ENCODE data around the gene PTGS1. TPM values are rescaled to one million over a fixed set of nuclear protein-coding genes. Genes with fewer than 3 reads are reported as not detected.

The PTGS1 gene
- total and polyA plus RNA-seq, 9 of the 15 experiments (the other 6 are each of a cell fraction or from before 2014, with no cell fraction given), result 3.4 to 12.9 (median 5.3) TPM

GRCh38 chr9:122377241-122378164 lies 6.7 kb downstream of the PTGS1 start (continued):
- TF ChIP-seq, protein P1, sequence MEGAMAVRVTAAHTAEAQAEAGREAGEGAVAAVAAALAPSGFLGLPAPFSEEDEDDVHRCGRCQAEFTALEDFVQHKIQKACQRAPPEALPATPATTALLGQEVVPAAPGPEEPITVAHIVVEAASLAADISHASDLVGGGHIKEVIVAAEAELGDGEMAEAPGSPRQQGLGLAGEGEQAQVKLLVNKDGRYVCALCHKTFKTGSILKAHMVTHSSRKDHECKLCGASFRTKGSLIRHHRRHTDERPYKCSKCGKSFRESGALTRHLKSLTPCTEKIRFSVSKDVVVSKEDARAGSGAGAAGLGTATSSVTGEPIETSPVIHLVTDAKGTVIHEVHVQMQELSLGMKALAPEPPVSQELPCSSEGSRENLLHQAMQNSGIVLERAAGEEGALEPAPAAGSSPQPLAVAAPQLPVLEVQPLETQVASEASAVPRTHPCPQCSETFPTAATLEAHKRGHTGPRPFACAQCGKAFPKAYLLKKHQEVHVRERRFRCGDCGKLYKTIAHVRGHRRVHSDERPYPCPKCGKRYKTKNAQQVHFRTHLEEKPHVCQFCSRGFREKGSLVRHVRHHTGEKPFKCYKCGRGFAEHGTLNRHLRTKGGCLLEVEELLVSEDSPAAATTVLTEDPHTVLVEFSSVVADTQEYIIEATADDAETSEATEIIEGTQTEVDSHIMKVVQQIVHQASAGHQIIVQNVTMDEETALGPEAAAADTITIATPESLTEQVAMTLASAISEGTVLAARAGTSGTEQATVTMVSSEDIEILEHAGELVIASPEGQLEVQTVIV (CRISPR knock-in tag; IDR thresholded peaks at IDR 0.05; ENCODE audit: borderline replicate concordance), result no peak
- TF ChIP-seq, protein P2, sequence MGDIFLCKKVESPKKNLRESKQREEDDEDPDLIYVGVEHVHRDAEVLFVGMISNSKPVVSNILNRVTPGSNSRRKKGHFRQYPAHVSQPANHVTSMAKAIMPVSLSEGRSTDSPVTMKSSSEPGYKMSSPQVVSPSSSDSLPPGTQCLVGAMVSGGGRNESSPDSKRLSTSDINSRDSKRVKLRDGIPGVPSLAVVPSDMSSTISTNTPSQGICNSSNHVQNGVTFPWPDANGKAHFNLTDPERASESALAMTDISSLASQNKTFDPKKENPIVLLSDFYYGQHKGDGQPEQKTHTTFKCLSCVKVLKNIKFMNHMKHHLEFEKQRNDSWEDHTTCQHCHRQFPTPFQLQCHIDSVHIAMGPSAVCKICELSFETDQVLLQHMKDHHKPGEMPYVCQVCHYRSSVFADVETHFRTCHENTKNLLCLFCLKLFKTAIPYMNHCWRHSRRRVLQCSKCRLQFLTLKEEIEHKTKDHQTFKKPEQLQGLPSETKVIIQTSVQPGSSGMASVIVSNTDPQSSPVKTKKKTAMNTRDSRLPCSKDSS (IDR thresholded peaks at IDR 0.05; ENCODE audit: low read depth, partially characterized antibody), result no peak
- TF ChIP-seq ZNF263 (CRISPR knock-in tag; IDR thresholded peaks at IDR 0.05; ENCODE audit: borderline replicate concordance) (no peak; the same call in 1 of the 2 replicates), TBP (optimal IDR thresholded peaks at IDR 0.05; ENCODE audit: low read depth, low read length) (peak; percentile 31), BACH1 (tag; IDR thresholded peaks at IDR 0.05) (no peak), TCF15 (CRISPR knock-in tag; IDR thresholded peaks at IDR 0.05) (no peak), ZNF57 (CRISPR knock-in tag; IDR thresholded peaks at IDR 0.05) (no peak), VEZF1 (CRISPR knock-in tag; IDR thresholded peaks at IDR 0.05) (peak; percentile 77), TCFL5 (CRISPR knock-in tag; conservative IDR thresholded peaks at IDR 0.05) (no peak), RBFOX2 (IDR thresholded peaks at IDR 0.05; ENCODE audit: low read depth, low read length) (peak; percentile 32; the same call in 1 of the 2 replicates), SRF (CRISPR knock-in tag; IDR thresholded peaks at IDR 0.05) (no peak), ZNF584 (CRISPR knock-in tag; IDR thresholded peaks at IDR 0.05; ENCODE audit: low read depth) (0 out of 2 replicates have a peak, but pooled peaks have one; percentile 46)
- TF ChIP-seq, protein P3, sequence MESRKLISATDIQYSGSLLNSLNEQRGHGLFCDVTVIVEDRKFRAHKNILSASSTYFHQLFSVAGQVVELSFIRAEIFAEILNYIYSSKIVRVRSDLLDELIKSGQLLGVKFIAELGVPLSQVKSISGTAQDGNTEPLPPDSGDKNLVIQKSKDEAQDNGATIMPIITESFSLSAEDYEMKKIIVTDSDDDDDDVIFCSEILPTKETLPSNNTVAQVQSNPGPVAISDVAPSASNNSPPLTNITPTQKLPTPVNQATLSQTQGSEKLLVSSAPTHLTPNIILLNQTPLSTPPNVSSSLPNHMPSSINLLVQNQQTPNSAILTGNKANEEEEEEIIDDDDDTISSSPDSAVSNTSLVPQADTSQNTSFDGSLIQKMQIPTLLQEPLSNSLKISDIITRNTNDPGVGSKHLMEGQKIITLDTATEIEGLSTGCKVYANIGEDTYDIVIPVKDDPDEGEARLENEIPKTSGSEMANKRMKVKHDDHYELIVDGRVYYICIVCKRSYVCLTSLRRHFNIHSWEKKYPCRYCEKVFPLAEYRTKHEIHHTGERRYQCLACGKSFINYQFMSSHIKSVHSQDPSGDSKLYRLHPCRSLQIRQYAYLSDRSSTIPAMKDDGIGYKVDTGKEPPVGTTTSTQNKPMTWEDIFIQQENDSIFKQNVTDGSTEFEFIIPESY (CRISPR knock-in tag; IDR thresholded peaks at IDR 0.05), result 0 out of 2 replicates have a peak, but pooled peaks have one; percentile 25
- TF ChIP-seq, protein P4, sequence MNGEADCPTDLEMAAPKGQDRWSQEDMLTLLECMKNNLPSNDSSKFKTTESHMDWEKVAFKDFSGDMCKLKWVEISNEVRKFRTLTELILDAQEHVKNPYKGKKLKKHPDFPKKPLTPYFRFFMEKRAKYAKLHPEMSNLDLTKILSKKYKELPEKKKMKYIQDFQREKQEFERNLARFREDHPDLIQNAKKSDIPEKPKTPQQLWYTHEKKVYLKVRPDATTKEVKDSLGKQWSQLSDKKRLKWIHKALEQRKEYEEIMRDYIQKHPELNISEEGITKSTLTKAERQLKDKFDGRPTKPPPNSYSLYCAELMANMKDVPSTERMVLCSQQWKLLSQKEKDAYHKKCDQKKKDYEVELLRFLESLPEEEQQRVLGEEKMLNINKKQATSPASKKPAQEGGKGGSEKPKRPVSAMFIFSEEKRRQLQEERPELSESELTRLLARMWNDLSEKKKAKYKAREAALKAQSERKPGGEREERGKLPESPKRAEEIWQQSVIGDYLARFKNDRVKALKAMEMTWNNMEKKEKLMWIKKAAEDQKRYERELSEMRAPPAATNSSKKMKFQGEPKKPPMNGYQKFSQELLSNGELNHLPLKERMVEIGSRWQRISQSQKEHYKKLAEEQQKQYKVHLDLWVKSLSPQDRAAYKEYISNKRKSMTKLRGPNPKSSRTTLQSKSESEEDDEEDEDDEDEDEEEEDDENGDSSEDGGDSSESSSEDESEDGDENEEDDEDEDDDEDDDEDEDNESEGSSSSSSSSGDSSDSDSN (IDR thresholded peaks at IDR 0.05; ENCODE audit: borderline replicate concordance in 1 of 2, low read depth in 2 of 2, low read length in 2 of 2), result 0 out of 4 replicates have a peak, but pooled peaks of 1 of the 2 experiments have one; percentile 10
